HG02840 (cell line): Measurements from ENCODE around the gene TFDP1.

Experiments
- ATAC-seq: cut with Tn5 transposase; IDR thresholded peaks from one replicate; pipeline ENCODE4 v1.9.1; 2021; ENCODE audit warnings: mild to moderate bottlenecking, moderate library complexity, moderate number of reproducible peaks; ENCODE audit not compliant: unreplicated experiment, low FRiP score

The TFDP1 gene

DNA sequence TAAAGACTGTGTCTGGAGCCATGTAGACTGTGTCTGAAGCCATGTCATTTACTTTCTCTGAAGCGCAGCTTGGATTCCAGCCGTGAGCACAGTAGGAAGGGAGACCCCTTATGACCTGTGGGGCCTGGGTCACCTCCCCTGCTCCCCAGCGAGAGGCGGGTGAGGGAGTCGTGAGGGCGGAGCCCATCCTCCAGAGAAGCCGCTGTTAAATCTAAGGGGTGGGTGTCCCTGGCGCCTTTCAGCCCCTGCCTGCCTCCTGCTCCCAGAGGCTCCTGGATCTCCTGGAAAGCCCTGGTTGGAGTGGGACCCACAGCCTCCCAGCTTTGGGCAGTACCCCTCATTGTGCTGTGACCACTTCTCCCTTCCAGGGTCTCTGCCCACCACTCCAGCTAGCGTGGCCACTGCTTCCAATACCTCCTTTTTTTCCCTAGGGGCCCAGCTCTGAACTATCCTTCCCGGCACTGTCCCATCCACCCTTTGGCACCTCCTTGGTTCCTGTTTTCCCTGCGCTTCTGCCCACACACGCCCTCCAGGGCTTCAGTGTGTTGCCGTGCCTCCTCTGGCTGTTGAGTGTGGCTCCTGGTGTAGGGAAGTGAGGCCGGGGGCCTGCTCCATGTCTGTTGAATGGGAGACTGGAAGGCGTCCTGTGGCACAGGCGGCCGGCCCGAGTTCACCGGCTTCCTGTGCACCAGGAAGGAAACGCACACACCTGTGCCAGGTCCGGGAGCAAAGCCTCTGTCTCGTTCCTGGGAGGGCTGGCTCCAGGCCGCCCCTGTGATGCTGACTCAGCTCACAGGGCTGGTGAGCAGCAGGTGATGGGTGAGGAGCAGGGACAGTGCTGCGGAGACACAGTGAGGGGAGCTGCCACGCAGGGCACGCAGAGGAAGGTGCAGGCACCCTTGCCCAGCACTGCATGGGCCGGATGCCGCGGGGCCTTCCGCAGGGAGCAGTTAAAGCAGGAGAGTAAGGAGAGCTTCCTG, 44.0 kb downstream of the TFDP1 start:
- ATAC-seq: no peak

DNA sequence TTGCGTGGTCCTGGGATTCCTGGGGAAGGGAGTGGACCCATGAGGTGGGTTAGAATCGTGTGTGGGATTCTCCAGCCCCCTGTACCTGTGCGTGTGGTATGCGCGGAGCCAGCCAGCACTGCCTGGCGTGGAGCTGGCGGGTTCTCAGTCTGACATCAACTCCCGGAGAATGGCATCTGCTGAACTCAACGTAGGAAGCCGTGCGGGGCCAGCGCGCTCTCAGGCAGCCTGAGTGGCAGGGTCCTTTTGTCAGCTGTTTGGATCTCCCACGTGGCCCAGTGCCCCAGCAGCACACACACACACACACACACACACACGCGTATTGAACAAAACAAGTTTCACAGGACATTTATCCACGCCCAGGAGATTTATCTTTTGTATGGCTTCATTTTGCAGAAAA, 45.3 kb downstream of the TFDP1 start:
- ATAC-seq: no peak

- no peak for ATAC-seq
Measured at GRCh38 chr13:113630296-113630695, 45.7 kb downstream of the TFDP1 start.

GRCh38 chr13:113630804-113631203, 46.3 kb downstream of the TFDP1 start:
- no peak for ATAC-seq

DNA sequence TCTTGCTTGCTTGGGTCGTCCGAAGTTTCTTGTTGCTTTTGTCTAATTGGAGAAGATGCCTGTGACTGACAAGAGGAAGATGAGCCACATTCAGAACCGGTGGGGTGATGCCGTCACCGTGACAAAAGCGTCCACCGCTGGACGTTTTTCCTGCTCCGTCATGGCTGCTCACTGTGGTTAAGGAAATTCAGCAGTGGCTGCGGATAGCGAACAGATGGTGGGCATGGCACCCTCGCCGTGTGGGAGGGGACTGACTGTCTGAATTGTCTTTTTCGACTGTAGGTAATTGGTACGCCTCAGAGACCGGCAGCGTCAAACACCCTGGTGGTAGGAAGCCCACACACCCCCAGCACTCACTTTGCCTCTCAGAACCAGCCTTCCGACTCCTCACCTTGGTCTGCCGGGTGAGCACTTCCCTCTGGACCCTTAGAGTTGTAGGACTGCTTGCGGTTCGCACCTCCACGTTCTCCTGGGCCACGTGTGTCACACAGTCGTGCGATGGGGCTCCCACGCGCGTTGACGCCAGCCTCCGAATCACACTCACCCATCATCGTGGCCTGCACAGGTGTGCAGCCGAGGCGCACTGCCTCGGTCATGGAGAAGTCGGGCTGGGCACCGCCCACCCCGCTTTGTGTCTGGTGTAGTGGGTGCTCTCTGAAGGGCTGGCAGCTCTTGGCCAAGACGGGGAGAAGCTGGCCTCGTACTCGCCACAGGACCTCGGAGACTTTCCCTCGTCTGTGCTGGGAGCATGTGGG, 47.0 kb downstream of the TFDP1 start:
- ATAC-seq: no peak

GRCh38 chr13:113632706-113633484, 48.3 kb downstream of the TFDP1 start:
- no peak for ATAC-seq

- ATAC-seq: no peak
Measured at GRCh38 chr13:113633485-113633873, 48.9 kb downstream of the TFDP1 start.

DNA sequence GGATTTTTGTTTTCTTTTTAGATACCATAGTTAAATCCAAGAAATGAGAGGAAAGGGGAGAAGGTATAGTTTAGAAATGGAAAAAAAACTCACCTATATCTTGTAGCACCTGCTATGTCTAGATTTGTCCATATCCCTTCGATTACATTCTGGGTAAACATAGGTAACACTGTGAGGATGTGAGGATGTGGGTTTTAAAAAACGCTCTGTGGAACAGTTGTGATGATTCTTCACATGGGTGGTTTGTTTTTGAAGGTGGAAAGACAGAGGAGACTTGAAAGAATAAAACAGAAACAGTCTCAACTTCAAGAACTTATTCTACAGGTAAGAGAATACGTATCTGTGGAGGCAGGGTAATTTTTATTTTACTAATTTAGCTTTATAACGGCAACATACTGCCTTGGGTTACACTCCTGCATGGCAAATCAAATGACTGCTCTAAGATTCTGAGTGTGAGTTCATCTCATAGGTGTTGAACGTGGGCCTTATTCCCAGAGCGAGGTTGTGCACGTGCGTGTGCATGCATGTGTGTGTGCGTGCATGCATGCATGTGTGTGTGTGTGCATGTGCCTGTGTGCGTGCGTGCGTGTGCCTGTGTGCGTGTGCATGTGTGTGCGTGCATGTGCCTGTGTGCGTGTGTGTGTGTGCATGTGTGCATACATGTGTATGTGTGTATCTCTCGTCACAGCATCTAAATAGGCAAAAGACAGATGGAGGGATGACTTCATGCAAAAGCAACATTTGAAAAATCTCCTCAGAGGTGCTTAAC, 49.9 kb downstream of the TFDP1 start:
- no peak for ATAC-seq

- no peak for ATAC-seq
Measured at GRCh38 chr13:113635048-113635420, 50.5 kb downstream of the TFDP1 start.

- ATAC-seq: no peak
Measured at GRCh38 chr13:113635709-113636108, 51.2 kb downstream of the TFDP1 start.

DNA sequence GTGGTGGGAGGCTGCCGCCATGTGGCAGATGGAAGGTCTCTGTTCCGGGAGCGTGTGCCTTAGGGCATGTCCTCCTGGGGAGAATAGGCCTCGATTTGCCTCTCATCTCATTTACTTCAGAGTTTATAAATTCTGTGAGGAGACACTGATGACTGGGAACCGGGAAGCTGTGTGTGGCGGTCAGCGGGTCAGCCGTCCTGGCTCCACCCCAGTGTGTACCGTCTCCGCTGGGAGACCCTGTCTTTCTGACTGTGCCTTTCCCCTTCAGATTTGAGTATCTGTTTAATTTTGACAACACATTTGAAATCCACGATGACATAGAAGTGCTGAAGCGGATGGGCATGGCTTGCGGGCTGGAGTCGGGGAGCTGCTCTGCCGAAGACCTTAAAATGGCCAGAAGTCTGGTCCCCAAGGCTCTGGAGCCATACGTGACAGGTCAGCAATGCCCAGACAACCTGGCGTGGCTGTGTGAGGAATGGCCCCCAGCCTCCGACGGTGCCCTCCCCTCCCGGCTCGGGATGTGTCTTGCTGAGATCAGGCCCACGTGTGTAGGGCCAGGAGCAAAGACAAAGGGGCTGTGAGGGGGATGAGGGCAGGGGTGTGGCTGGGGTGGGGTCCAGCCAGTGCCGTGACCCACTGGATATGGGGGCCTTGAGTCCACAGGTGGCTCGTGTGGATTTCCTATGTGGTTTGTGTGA, 51.9 kb downstream of the TFDP1 start:
- no peak for ATAC-seq

GRCh38 chr13:113637262-113638160, 53.0 kb downstream of the TFDP1 start:
- ATAC-seq: no peak

DNA sequence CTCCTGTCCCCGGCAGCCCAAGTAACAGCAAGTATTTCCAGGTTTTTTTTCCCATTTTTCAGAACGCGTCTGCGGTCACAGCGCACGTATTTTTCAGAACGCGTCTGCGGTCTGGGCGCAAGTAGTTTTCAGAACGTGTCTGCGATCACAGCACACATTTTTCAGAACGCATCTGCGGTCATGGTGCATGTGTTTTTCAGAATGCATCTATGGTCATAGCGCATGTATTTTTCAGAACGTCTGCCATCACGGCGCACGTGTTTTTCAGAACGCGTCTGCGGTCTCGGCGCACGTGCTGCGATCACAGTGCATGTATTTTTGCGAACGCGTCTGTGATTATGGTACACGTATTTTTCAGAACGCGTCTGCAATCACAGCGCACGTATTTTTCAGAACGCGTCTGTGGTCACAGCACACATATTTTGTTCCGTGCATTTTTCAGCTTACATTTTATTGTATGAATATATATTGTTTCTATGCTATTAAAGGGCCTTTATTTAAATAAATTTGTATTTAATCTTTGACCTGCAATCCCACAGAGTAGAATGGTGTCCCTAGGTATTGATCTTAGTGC, 53.7 kb downstream of the TFDP1 start:
- ATAC-seq: no peak

DNA sequence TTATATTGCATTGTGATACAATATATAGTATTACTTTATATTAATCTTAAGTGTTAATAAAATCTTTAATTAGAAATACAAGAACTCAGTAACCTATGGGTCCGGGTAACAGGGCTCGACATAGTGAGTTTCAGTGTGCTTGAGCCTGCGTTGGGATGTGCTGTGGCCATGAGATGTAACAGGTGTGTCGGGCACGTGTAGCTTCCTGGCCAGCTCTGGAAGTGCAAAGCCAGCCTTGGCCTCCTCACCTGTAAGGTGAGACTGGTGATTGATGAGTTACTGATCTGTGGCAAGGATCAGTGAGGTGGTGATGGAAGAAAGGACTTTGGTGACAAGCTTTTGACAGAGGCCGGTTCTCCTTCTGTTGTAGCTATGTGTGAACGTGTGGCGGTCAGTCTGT, 54.3 kb downstream of the TFDP1 start:
- no peak for ATAC-seq

- no peak for ATAC-seq
Measured at GRCh38 chr13:113639616-113640262, 55.2 kb downstream of the TFDP1 start.

GRCh38 chr13:113641426-113641825, 56.9 kb downstream of the TFDP1 start:
- no peak for ATAC-seq

DNA sequence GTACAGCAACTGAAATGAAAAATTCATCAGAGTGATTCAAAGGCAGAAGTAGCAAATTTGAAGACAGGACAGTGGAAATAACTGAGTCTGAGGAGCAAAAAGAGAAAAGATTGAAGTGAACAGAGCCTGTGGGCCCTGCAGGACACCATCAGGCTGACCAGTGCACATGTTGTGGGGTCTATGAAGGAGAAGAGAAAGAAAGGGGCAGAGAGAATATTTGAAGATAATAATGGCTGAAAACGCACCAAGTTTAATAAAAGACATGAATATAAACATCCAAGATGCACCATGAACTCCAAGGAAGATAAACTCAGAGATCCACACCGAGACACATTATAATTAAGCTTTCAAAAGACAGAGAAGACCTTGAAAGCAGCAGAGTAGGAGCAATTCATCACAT, 58.0 kb downstream of the TFDP1 start:
- no peak for ATAC-seq

GRCh38 chr13:113643593-113643992, 59.0 kb downstream of the TFDP1 start:
- no peak for ATAC-seq
